Endothelial cell of umbilical vein (primary cell): ENCODE results near the gene LZTS2.

ENCODE experiments used
- EZH2 ChIP-seq: IDR thresholded peaks from 2 replicates; pipeline ENCODE4 v1.6.1; 2012; ENCODE audit warnings: borderline replicate concordance, low read depth, mild to moderate bottlenecking, moderate library complexity, low read length, inconsistent platforms; ENCODE audit not compliant: severe bottlenecking
- POLR2A ChIP-seq: IDR thresholded peaks from 2 replicates; pipeline ENCODE4 v1.6.1; 2012; ENCODE audit warnings: low read depth, mild to moderate bottlenecking, control low read depth, low read length
- TF ChIP-seq, protein P1 (sequence below), 2 donors: IDR thresholded peaks; 1 replicate in 1 of 2; 2 replicates in 1 of 2; pipeline ENCODE4 v1.5.1; 2011; ENCODE audit warnings: low read length in 2 of 2, mild to moderate bottlenecking in 2 of 2, moderate library complexity in 2 of 2, control low read depth in 1 of 2, inconsistent platforms in 1 of 2, low read depth in 1 of 2; ENCODE audit not compliant: insufficient read depth in 1 of 2; ENCODE audit errors: extremely low read depth in 1 of 2

DNA sequence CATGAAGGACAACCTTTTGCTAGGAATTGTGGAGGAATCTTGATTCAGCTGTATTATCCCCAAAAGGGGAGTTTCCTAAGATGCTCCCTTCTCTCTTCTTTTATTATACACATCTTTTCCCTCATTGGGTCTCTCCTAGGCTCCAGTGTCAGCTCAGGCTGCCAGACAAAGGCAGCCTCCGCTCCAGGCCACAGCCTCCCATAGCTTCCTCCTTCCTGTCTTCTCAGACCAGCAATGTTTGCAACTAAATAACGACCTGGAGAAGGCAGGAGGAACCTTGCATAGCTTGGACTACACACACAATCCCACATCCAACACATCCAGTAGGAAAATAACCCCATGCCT, 43.7 kb downstream of the LZTS2 start:
- TF ChIP-seq, protein P1, sequence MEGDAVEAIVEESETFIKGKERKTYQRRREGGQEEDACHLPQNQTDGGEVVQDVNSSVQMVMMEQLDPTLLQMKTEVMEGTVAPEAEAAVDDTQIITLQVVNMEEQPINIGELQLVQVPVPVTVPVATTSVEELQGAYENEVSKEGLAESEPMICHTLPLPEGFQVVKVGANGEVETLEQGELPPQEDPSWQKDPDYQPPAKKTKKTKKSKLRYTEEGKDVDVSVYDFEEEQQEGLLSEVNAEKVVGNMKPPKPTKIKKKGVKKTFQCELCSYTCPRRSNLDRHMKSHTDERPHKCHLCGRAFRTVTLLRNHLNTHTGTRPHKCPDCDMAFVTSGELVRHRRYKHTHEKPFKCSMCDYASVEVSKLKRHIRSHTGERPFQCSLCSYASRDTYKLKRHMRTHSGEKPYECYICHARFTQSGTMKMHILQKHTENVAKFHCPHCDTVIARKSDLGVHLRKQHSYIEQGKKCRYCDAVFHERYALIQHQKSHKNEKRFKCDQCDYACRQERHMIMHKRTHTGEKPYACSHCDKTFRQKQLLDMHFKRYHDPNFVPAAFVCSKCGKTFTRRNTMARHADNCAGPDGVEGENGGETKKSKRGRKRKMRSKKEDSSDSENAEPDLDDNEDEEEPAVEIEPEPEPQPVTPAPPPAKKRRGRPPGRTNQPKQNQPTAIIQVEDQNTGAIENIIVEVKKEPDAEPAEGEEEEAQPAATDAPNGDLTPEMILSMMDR (IDR thresholded peaks at IDR 0.05; ENCODE audit: extremely low read depth in 1 of 2, insufficient read depth in 1 of 2, low read depth in 1 of 2, low read length in 2 of 2), result no peak
- TF ChIP-seq EZH2 (no peak), POLR2A (no peak)
